GM23248 (cell line): ENCODE measurements around the gene CACNB2.

Experiments used
- EZH2 ChIP-seq: fragments of 200-600 bp; sonication (generic); IDR thresholded peaks from 2 replicates; pipeline ENCODE4 v1.6.1; 2018; ENCODE audit warnings: antibody characterized with exemption, mild to moderate bottlenecking; ENCODE audit not compliant: insufficient read depth, poor library complexity, severe bottlenecking
- EZH2phosphoT487 ChIP-seq: fragments of 200-600 bp; sonication (generic); IDR thresholded peaks from 2 replicates; pipeline ENCODE4 v1.6.1; 2018; ENCODE audit warnings: antibody characterized with exemption, moderate library complexity, mild to moderate bottlenecking, low read depth; ENCODE audit not compliant: insufficient read depth

DNA sequence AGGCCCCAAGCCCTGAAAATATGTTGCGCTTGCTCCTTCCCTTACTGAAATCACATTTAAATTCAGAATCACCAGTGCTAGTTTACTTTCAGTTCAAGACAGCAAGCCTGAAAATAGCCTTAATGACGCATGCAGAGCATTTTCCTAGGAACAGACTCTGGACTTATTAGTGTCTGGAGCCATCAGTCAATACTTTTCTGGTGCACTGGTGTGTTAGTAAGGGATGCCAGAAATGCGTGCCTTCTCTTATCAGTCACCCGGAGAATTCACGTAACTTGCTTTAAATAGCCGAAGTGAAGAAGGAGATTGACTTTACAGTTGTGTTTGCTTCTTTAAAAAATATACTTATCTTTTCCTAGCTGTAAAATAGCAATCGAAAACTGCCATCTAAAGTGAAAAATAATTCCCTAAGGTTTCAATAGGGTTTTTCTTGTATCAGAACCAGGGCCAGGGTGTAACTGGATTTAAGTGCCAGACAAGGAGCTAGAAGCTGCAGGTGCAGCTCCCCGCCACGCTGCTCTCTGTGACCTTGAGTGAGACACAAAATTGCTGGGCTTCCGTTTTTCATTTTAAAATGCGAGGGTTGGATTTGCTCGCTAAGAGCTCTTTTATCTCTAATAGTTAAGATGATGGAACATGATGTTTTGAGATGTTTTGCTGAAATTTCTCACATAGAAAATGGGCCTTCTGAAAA, 333.3 kb downstream of the CACNB2 start:
- TF ChIP-seq EZH2 (no peak), EZH2phosphoT487 (no peak)
